GM12875 (cell line): Measurements from ENCODE around the gene COL23A1.

Source experiments
- H3K4me3 ChIP-seq: one replicate; pipeline ENCODE4 v1.5.1; 2011; ENCODE audit warnings: low read depth, low read length, control low read depth
- TF ChIP-seq, protein P1 (sequence below): IDR thresholded peaks from 2 replicates; pipeline ENCODE4 v1.5.1; 2011; ENCODE audit warnings: low read depth, mild to moderate bottlenecking, control low read depth, inconsistent platforms, low read length, moderate library complexity, borderline replicate concordance; ENCODE audit not compliant: insufficient read depth

COL23A1 gene

DNA sequence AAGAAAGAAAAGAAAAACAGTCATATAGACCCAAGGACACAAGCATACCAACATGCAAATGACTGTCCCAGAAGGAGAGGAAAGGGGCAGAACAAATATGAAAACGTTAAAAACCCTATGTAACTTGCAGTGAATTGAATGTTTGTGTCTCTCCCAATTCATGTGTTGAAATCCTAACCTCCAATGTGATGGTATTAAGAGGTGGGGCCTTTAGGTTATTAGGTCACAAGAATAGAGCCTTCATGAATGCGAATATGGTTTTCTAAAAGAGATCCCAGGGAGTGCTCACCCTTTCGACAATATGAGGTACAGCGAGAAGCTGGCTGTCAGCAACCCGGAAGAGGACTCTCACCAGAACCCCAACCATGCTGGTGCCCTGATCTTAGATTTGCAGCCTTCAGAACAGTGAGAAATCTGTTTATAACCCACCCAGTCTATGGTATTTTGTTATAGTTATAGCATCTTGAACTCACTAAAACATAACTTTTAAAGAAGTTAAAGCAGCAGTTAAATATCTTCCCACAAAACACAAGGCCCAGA lies 371.9 kb downstream of the COL23A1 start:
- TF ChIP-seq, protein P1, sequence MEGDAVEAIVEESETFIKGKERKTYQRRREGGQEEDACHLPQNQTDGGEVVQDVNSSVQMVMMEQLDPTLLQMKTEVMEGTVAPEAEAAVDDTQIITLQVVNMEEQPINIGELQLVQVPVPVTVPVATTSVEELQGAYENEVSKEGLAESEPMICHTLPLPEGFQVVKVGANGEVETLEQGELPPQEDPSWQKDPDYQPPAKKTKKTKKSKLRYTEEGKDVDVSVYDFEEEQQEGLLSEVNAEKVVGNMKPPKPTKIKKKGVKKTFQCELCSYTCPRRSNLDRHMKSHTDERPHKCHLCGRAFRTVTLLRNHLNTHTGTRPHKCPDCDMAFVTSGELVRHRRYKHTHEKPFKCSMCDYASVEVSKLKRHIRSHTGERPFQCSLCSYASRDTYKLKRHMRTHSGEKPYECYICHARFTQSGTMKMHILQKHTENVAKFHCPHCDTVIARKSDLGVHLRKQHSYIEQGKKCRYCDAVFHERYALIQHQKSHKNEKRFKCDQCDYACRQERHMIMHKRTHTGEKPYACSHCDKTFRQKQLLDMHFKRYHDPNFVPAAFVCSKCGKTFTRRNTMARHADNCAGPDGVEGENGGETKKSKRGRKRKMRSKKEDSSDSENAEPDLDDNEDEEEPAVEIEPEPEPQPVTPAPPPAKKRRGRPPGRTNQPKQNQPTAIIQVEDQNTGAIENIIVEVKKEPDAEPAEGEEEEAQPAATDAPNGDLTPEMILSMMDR, result no peak
- no peak overlapping the region for H3K4me3 ChIP-seq

DNA sequence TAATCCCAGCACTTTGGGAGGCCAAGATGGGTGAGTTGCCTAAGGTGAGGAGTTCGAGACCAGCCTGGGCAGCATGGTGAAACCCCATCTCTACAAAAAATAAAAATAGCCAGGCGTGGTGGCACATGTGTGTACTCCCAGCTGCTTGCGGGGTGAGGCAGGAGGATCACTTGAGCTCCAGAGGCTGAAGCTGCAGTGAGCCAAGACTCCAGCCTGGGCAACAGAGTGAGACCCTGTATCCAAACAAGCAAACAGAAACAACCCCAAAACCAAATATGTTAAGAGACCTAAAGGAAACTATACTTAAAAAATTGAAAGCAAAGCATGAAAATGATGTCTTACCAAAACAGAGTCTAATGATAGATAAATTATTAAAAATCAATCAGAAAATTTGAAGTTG lies 373.4 kb downstream of the COL23A1 start:
- no peak overlapping the region for H3K4me3 ChIP-seq
- TF ChIP-seq, protein P1, result no peak

DNA sequence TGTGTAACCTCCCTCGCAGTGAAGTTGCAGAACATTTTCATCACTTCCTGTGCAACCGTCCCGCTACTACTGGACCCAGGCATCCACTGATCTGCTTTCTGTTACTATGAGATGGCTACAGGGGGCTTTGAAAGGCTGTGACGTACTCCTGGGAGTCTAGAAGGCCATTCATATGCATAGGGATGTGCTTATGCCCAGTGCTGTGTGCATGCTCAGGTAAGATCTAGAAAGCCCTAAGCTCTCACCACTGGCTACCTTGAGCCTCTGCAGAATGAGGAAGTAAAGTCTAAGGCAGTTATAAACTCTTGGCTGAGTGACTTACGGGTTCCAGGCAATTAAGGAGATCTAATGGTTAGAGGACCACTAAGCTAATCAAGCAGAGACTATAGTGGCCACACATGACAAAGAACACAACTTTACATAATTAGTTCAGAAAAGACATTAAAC lies 374.1 kb downstream of the COL23A1 start:
- TF ChIP-seq, protein P1, result no peak
- H3K4me3 ChIP-seq, result no peak overlapping the region

DNA sequence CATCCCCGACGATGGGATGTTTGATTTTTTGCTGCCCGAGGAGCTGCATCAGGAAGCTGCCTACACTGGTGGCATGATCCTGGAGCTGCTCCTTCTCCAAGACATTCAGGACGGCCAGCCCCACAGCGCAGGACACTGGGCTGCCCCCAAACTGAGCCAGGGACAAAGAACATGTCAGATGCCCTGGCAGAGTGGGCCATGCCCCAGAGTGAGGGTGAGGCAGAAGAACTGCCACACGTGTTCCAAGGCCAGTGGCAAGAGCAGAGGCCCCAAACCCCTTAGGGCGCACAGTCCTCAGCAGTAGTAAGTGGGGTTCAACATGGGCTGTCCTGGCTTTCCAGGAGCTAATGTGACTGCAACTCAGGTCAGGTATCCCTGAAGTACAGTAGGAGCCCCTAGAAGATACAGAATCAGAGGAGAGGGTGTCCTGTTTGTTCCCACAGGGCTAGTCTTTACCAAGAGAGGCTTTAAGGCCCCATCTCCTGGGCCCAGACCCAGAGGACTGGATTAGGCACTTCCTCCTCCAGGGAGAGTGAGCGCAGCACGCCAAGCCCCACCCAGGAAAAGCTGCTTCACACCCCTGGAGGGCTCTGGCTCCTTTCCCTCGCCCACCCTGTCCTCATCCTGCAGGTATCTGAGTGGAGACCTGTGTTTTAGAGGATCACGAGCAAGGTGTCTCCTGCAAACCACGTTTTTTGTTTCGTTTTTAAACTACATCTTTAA lies 374.8 kb downstream of the COL23A1 start:
- H3K4me3 ChIP-seq, result no peak overlapping the region
- TF ChIP-seq, protein P1, result no peak

DNA sequence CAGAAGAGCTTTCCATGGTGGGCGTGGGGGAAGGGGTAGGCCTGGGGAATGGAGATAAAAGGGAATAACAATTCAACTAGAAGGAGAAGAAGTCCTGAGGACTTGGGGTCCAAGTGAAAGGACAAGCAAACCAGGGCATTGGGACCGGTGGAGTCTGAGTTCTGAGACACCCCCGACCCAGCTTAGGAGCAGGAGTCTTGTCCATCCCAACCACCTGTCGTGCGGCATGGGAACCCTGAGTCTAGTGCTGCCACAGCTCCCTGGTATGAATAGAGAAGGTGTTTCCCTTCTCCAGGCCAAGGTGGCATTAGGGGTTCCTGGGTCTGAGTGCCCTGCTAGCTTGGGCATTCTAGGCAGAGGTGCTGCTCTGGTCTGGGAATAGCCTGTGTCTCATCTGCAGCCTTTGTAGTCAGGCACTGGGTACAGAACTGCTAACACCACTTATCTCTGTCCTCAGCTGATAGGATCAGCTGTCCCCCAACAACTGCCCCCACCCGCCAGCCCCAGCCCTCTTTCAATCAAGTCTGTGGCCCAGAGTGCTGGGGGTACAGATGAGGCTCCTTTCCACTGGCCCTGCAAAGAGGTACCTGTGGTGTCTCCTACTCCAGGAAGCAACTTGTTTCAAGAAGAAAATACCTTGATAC lies 375.9 kb downstream of the COL23A1 start:
- TF ChIP-seq, protein P1, result no peak
- no peak overlapping the region for H3K4me3 ChIP-seq

DNA sequence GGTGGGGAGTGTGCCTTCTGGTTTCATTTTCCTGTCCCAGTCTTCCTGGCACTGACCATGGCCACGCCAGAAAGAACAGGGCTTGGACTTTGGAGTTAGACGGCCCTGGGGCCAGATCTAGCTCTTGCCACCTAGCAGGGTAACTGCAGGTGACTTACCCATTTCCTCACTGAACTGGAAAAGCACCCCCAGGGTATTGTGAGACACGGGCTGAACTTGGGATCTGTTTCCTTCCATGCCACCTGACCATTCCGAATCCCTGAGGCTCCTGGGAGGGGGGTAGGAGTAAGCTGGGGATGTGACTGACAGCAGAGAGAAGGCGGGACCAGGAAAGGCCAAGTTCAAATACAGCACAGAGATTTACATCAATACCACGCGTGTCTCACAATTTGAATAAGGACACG lies 376.4 kb downstream of the COL23A1 start:
- no peak overlapping the region for H3K4me3 ChIP-seq
- TF ChIP-seq, protein P1, result no peak
